Medulla oblongata (tissue), 1 donor: Measurements from ENCODE around the gene RPL6.
"Not testable (repeated sequence)": the region's sequence is repeated elsewhere in the genome, so short reads cannot be mapped to it uniquely, and the experiment has no call there.

Experiments used
- DNase-seq: peaks from one replicate; pipeline ENCODE4 v3.0.0-alpha.2; 2015; ENCODE audit errors: extremely low spot score

The RPL6 gene

GRCh38 chr12:112409064-112409905, at the start of gene RPL6:
Gene RPL6, minus strand, starts transcription at chr12:112409605. Its CDS starts 949 bp downstream, at chr12:112408656.
- peak; percentile 96 for DNase-seq

- DNase-seq = no peak
These were observed 49.3 kb upstream of the RPL6 start for GRCh38 chr12:112458751-112459150.

- DNase-seq = no peak
These were observed 48.9 kb upstream of the RPL6 start for GRCh38 chr12:112458330-112458729.

- not testable (repeated sequence) for DNase-seq
These were observed 47.7 kb upstream of the RPL6 start for GRCh38 chr12:112457142-112457541.

GRCh38 chr12:112456029-112456428, 46.6 kb upstream of the RPL6 start:
- peak; percentile 90 for DNase-seq

- DNase-seq = peak; percentile 62
These were observed 41.3 kb upstream of the RPL6 start for GRCh38 chr12:112450725-112451124.

GRCh38 chr12:112448165-112448564, 38.8 kb upstream of the RPL6 start:
- not testable (repeated sequence) for DNase-seq

- no peak for DNase-seq
These were observed 37.7 kb upstream of the RPL6 start for GRCh38 chr12:112447106-112447505.

GRCh38 chr12:112446008-112446725, 36.8 kb upstream of the RPL6 start:
- DNase-seq = no peak

GRCh38 chr12:112443916-112444315, 34.5 kb upstream of the RPL6 start:
- no peak for DNase-seq

- DNase-seq = not testable (repeated sequence)
These were observed 31.2 kb upstream of the RPL6 start for GRCh38 chr12:112440653-112441052.

GRCh38 chr12:112439769-112440168, 30.4 kb upstream of the RPL6 start:
- no peak for DNase-seq

GRCh38 chr12:112438645-112439044, 29.2 kb upstream of the RPL6 start:
- not testable (repeated sequence) for DNase-seq

- DNase-seq = no peak
These were observed 24.1 kb upstream of the RPL6 start for GRCh38 chr12:112433551-112433950.

- no peak for DNase-seq
These were observed 22.6 kb upstream of the RPL6 start for GRCh38 chr12:112431965-112432364.

- DNase-seq = no peak
These were observed 21.5 kb upstream of the RPL6 start for GRCh38 chr12:112430929-112431328.

GRCh38 chr12:112427760-112428159, 18.4 kb upstream of the RPL6 start:
- DNase-seq = no peak

GRCh38 chr12:112425582-112426382, 16.4 kb upstream of the RPL6 start:
- DNase-seq = no peak

GRCh38 chr12:112424126-112424525, 14.7 kb upstream of the RPL6 start:
- DNase-seq = no peak

- DNase-seq = peak; percentile 84
These were observed 13.1 kb upstream of the RPL6 start for GRCh38 chr12:112422531-112422930.

- no peak for DNase-seq
These were observed 12.0 kb upstream of the RPL6 start for GRCh38 chr12:112421363-112421762.

- DNase-seq = peak; percentile 27
These were observed 11.3 kb upstream of the RPL6 start for GRCh38 chr12:112420740-112421139.
